ENCODE data around the gene IGF2BP3. TPM values are rescaled to one million over a fixed set of nuclear protein-coding genes. Genes with fewer than 3 reads are reported as not detected.

Gene IGF2BP3
- total RNA-seq, 1 experiment from 2014 or later: 111 TPM

- no peak overlapping the region for H3K4me3 Mint-ChIP-seq (ENCODE audit: low read depth, unreplicated experiment)
- H3K9me3 Mint-ChIP-seq (ENCODE audit: low read depth, unreplicated experiment): no peaks in the 10 kb centered on the region
- H3K27ac Mint-ChIP-seq (ENCODE audit: unreplicated experiment): no peak overlapping the region
- intact Hi-C loops (cut with micrococcal nuclease; ENCODE audit: unreplicated experiment): no loop called here
- peaks cover 50% of the 10 kb centered on the region for H3K4me1 Mint-ChIP-seq (ENCODE audit: low read depth, unreplicated experiment)
- DNase-seq: no peak
- BruUV-seq (replicated peaks): no TSS peak
- H3K36me3 Mint-ChIP-seq (ENCODE audit: insufficient read depth, unreplicated experiment): peaks cover 56% of the 10 kb centered on the region
- TF ChIP-seq, protein P1, sequence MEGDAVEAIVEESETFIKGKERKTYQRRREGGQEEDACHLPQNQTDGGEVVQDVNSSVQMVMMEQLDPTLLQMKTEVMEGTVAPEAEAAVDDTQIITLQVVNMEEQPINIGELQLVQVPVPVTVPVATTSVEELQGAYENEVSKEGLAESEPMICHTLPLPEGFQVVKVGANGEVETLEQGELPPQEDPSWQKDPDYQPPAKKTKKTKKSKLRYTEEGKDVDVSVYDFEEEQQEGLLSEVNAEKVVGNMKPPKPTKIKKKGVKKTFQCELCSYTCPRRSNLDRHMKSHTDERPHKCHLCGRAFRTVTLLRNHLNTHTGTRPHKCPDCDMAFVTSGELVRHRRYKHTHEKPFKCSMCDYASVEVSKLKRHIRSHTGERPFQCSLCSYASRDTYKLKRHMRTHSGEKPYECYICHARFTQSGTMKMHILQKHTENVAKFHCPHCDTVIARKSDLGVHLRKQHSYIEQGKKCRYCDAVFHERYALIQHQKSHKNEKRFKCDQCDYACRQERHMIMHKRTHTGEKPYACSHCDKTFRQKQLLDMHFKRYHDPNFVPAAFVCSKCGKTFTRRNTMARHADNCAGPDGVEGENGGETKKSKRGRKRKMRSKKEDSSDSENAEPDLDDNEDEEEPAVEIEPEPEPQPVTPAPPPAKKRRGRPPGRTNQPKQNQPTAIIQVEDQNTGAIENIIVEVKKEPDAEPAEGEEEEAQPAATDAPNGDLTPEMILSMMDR (IDR thresholded peaks at IDR 0.05; ENCODE audit: unreplicated experiment): no peak
- CTCF ChIA-PET: interaction anchor here (0.5 to 1.0 kb wide), 3 partner anchors 23 to 98 kb away, joined by 3 read pairs; no protein-coding TSS in a partner anchor
- no peaks in the 10 kb centered on the region for H3K27me3 Mint-ChIP-seq (ENCODE audit: unreplicated experiment)
Observed at GRCh38 chr7:23456093-23456492, 14.2 kb downstream of the IGF2BP3 start.

DNA sequence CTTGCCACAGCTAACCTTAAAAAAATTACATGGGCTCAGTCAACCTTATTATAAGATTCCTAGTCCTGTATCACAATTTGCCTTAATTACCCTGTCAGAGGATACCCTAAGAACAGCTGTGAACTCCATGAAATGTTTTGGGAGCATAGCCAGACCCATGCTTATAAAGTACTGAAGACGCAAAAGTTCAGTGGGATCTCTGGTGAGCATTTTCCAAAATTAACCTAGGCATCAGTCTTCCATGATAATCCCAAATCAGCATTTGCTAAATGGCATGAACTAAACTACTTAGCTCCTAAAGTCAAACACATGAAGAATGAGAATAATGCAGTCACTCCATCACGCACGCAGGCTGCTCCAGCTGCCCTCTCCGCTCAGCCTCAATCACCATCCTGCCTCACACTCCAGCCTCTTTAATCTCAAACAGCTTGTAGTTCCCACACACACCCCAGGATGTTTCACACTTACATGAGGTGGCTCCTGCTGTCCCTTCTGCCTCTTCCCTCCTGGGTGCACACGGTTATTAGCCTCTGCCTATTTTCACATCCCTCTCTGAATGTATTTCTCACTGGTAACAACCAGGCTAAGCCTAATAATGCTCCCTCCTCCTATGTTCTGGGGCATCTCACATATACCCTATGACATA is 15.3 kb downstream of the IGF2BP3 start:
- CTCF ChIA-PET: interaction anchor here (0.9 kb wide), 1 partner anchor 15 kb away, joined by 3 read pairs; no protein-coding TSS in a partner anchor
- Mint-ChIP-seq H3K27me3 (ENCODE audit: unreplicated experiment) (no peaks in the 10 kb centered on the region), H3K4me3 (ENCODE audit: low read depth, unreplicated experiment) (no peak overlapping the region), H3K36me3 (ENCODE audit: insufficient read depth, unreplicated experiment) (peaks cover 53% of the 10 kb centered on the region), H3K9me3 (ENCODE audit: low read depth, unreplicated experiment) (no peaks in the 10 kb centered on the region), H3K4me1 (ENCODE audit: low read depth, unreplicated experiment) (peaks cover 51% of the 10 kb centered on the region), H3K27ac (ENCODE audit: unreplicated experiment) (no peak overlapping the region)
- no TSS peak for BruUV-seq (replicated peaks)
- TF ChIP-seq, protein P1 (IDR thresholded peaks at IDR 0.05; ENCODE audit: unreplicated experiment): no peak
- intact Hi-C loops (cut with micrococcal nuclease; ENCODE audit: unreplicated experiment): no loop called here
- DNase-seq: no peak

GRCh38 chr7:23450518-23450917 is 19.8 kb downstream of the IGF2BP3 start:
- H3K4me3 Mint-ChIP-seq (ENCODE audit: low read depth, unreplicated experiment): no peak overlapping the region
- H3K27me3 Mint-ChIP-seq (ENCODE audit: unreplicated experiment): no peaks in the 10 kb centered on the region
- CTCF ChIA-PET: no interaction called here
- peaks cover 44% of the 10 kb centered on the region for H3K4me1 Mint-ChIP-seq (ENCODE audit: low read depth, unreplicated experiment)
- no peak for DNase-seq
- intact Hi-C loops (cut with micrococcal nuclease; ENCODE audit: unreplicated experiment): no loop called here
- no peaks in the 10 kb centered on the region for H3K9me3 Mint-ChIP-seq (ENCODE audit: low read depth, unreplicated experiment)
- no TSS peak for BruUV-seq (replicated peaks)
- H3K27ac Mint-ChIP-seq (ENCODE audit: unreplicated experiment): no peak overlapping the region
- TF ChIP-seq, protein P1 (IDR thresholded peaks at IDR 0.05; ENCODE audit: unreplicated experiment): no peak
- peaks cover 50% of the 10 kb centered on the region for H3K36me3 Mint-ChIP-seq (ENCODE audit: insufficient read depth, unreplicated experiment)

DNA sequence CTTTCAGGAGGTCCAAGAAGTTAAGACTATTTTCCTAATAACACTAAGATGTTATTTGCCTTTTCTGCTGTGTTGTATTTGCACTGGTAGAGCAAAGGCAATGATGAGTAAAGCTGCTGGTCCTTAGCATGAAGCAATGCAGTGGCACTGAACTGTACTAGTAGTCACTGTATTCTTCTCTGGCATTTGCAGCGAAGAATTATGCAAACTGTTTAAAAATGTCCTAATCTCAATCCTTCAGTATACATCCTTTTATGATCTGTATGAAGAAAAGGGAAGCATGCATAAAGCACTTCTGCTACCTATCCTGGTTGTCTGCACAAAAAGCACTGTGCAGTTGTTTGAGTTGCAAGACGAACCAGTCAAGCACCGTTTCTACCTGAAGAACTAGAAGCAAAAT is 20.4 kb downstream of the IGF2BP3 start:
- Mint-ChIP-seq H3K9me3 (ENCODE audit: low read depth, unreplicated experiment) (no peaks in the 10 kb centered on the region), H3K27ac (ENCODE audit: unreplicated experiment) (no peak overlapping the region), H3K27me3 (ENCODE audit: unreplicated experiment) (no peaks in the 10 kb centered on the region), H3K4me3 (ENCODE audit: low read depth, unreplicated experiment) (no peak overlapping the region), H3K4me1 (ENCODE audit: low read depth, unreplicated experiment) (peaks cover 44% of the 10 kb centered on the region), H3K36me3 (ENCODE audit: insufficient read depth, unreplicated experiment) (peaks cover 45% of the 10 kb centered on the region)
- no TSS peak for BruUV-seq (replicated peaks)
- TF ChIP-seq, protein P1 (IDR thresholded peaks at IDR 0.05; ENCODE audit: unreplicated experiment): no peak
- intact Hi-C loops (cut with micrococcal nuclease; ENCODE audit: unreplicated experiment): no loop called here
- no peak for DNase-seq
- CTCF ChIA-PET: interaction anchor here (0.7 kb wide), 1 partner anchor 1063 kb away, joined by 3 read pairs; no protein-coding TSS in a partner anchor

All from Calu3 (cell line).